ENCODE data around the gene FAM200A. TPM values are rescaled to one million over a fixed set of nuclear protein-coding genes. Genes with fewer than 3 reads are reported as not detected.
A peak's percentile ranks its signal among the peaks of the same experiment; 100 is the strongest.

Gene FAM200A
- total and polyA plus RNA-seq, 2 of the 13 experiments (the other 11 are each of a cell fraction or from before 2014, with no cell fraction given) = 4.7 to 6.3 TPM

DNA sequence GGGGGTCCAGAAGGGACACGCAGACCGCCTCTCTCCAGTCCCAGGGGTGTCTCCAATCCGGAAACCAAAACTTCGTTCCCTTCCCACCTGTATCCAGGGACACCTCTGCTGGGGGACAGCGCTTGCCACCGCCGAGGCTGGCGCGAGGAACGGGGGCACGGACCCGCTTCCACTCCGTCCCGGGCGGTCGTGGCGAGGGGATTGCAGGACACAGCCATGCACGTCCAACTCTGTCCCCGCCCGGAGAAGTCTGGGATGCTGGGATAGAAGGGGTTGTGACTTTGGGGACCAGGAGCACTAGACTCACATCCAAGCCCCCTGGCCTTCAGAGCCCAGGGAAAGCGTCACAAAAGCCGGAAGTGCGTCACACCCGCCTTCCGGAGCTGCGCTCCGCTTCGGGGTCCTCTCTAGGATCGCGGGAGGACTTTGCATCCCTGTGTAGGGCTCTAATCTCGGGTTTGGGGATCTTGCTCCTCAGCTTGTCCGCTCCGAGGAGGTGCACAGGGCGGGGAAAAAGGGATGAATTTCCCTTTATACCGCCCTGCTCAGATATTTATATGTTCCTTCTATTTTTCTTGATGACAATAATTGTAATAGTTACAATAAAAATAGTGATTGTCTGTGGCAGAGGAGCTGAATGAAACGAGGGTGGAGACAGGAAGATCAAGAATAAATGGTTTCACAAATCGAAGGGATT, at the start of gene FAM200A (continued):
- TF ChIP-seq, protein P1, sequence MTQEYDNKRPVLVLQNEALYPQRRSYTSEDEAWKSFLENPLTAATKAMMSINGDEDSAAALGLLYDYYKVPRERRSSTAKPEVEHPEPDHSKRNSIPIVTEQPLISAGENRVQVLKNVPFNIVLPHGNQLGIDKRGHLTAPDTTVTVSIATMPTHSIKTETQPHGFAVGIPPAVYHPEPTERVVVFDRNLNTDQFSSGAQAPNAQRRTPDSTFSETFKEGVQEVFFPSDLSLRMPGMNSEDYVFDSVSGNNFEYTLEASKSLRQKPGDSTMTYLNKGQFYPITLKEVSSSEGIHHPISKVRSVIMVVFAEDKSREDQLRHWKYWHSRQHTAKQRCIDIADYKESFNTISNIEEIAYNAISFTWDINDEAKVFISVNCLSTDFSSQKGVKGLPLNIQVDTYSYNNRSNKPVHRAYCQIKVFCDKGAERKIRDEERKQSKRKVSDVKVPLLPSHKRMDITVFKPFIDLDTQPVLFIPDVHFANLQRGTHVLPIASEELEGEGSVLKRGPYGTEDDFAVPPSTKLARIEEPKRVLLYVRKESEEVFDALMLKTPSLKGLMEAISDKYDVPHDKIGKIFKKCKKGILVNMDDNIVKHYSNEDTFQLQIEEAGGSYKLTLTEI (CRISPR knock-in tag; conservative IDR thresholded peaks at IDR 0.05) = no peak
- TF ChIP-seq KDM5A (IDR thresholded peaks at IDR 0.05; ENCODE audit: borderline replicate concordance, low read length) = peak; percentile 95
- TF ChIP-seq, protein P2, sequence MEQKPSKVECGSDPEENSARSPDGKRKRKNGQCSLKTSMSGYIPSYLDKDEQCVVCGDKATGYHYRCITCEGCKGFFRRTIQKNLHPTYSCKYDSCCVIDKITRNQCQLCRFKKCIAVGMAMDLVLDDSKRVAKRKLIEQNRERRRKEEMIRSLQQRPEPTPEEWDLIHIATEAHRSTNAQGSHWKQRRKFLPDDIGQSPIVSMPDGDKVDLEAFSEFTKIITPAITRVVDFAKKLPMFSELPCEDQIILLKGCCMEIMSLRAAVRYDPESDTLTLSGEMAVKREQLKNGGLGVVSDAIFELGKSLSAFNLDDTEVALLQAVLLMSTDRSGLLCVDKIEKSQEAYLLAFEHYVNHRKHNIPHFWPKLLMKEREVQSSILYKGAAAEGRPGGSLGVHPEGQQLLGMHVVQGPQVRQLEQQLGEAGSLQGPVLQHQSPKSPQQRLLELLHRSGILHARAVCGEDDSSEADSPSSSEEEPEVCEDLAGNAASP (CRISPR knock-in tag; IDR thresholded peaks at IDR 0.05; ENCODE audit: borderline replicate concordance) = peak; percentile 59; the same call in 1 of the 2 replicates
- no peak for TF ChIP-seq NFRKB (IDR thresholded peaks at IDR 0.05)
- peak; percentile 84 for TF ChIP-seq AGO2 (optimal IDR thresholded peaks at IDR 0.05; ENCODE audit: low read depth, low read length)
- 0 out of 2 replicates have a peak, but pooled peaks have one; percentile 70 for TF ChIP-seq ZNF329 (CRISPR knock-in tag; IDR thresholded peaks at IDR 0.05; ENCODE audit: low read depth)
- TF ChIP-seq, protein P3, sequence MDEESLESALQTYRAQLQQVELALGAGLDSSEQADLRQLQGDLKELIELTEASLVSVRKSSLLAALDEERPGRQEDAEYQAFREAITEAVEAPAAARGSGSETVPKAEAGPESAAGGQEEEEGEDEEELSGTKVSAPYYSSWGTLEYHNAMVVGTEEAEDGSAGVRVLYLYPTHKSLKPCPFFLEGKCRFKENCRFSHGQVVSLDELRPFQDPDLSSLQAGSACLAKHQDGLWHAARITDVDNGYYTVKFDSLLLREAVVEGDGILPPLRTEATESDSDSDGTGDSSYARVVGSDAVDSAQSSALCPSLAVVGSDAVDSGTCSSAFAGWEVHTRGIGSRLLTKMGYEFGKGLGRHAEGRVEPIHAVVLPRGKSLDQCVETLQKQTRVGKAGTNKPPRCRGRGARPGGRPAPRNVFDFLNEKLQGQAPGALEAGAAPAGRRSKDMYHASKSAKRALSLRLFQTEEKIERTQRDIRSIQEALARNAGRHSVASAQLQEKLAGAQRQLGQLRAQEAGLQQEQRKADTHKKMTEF (CRISPR knock-in tag; IDR thresholded peaks at IDR 0.05) = peak; percentile 75; the same call in 1 of the 2 replicates
- TF ChIP-seq MAFF (IDR thresholded peaks at IDR 0.05; ENCODE audit: low read depth, low read length) = no peak
- TF ChIP-seq ZNF224 (CRISPR knock-in tag; IDR thresholded peaks at IDR 0.05) = peak; percentile 54
- TF ChIP-seq FLYWCH1 (CRISPR knock-in tag; IDR thresholded peaks at IDR 0.05) = no peak
- peak; percentile 77 for TF ChIP-seq ETV5 (CRISPR knock-in tag; IDR thresholded peaks at IDR 0.05; ENCODE audit: borderline replicate concordance)
- TF ChIP-seq CCDC6 (CRISPR knock-in tag; IDR thresholded peaks at IDR 0.05) = peak; percentile 35; the same call in 1 of the 2 replicates
- no peak for TF ChIP-seq ARNTL (CRISPR knock-in tag; IDR thresholded peaks at IDR 0.05)
- peak; percentile 93 for TF ChIP-seq THAP11 (CRISPR knock-in tag; IDR thresholded peaks at IDR 0.05)
- TF ChIP-seq HBP1 (CRISPR knock-in tag; IDR thresholded peaks at IDR 0.05; ENCODE audit: low read depth) = peak; percentile 96; the same call in 1 of the 2 replicates
- TF ChIP-seq, protein P4, sequence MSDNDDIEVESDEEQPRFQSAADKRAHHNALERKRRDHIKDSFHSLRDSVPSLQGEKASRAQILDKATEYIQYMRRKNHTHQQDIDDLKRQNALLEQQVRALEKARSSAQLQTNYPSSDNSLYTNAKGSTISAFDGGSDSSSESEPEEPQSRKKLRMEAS (IDR thresholded peaks at IDR 0.05) = peak; percentile 37; the same call in 1 of the 2 replicates
- TF ChIP-seq YEATS2 (CRISPR knock-in tag; IDR thresholded peaks at IDR 0.05; ENCODE audit: borderline replicate concordance) = peak; percentile 98
- TF ChIP-seq SIN3A (IDR thresholded peaks at IDR 0.05; ENCODE audit: borderline replicate concordance, low read depth, low read length) = peak; percentile 87; the same call in 1 of the 2 replicates
- no peak for TF ChIP-seq ZNF24 (IDR thresholded peaks at IDR 0.05)
- TF ChIP-seq RFXAP (CRISPR knock-in tag; IDR thresholded peaks at IDR 0.05; ENCODE audit: borderline replicate concordance) = 0 out of 2 replicates have a peak, but pooled peaks have one; percentile 40
- peak; percentile 70; the same call in 1 of the 2 replicates for TF ChIP-seq ZNF331 (CRISPR knock-in tag; IDR thresholded peaks at IDR 0.05)
- TF ChIP-seq NFYB (CRISPR knock-in tag; IDR thresholded peaks at IDR 0.05) = peak; percentile 8; the same call in 1 of the 2 replicates
- TF ChIP-seq ZNF605 (CRISPR knock-in tag; IDR thresholded peaks at IDR 0.05) = peak; percentile 69; the same call in 1 of the 2 replicates
- TF ChIP-seq SSRP1 (CRISPR knock-in tag; IDR thresholded peaks at IDR 0.05) = no peak
- TF ChIP-seq ZNF230 (CRISPR knock-in tag; IDR thresholded peaks at IDR 0.05) = 0 out of 2 replicates have a peak, but pooled peaks have one; percentile 38

Measured in HepG2 (cell line).